GM21447 (cell line): ENCODE results near the gene SKOR1.

Experiments used
- ATAC-seq: cut with Tn5 transposase; IDR thresholded peaks from one replicate; pipeline ENCODE4 v1.9.1; 2021; ENCODE audit not compliant: unreplicated experiment

The SKOR1 gene

DNA sequence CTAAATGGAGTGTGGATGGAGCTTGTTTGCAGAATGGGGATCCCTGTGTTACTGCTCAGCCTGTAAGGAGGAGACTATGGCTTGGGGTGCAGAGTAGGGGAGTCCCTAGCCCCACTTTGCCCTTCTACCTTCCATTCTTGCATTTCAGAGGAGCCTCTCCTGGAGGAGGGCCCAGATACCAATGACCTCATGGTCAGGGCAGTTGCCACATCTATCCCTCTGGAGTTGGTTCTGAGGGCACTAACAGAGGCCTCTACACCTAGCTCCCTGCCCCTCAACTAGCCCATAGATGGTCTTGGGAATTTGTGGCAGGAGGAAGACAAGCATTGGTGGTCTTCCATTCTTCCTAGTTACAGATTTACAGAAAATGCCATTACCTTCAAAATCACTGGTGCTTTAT is 6.1 kb downstream of the SKOR1 start:
- no peak for ATAC-seq

DNA sequence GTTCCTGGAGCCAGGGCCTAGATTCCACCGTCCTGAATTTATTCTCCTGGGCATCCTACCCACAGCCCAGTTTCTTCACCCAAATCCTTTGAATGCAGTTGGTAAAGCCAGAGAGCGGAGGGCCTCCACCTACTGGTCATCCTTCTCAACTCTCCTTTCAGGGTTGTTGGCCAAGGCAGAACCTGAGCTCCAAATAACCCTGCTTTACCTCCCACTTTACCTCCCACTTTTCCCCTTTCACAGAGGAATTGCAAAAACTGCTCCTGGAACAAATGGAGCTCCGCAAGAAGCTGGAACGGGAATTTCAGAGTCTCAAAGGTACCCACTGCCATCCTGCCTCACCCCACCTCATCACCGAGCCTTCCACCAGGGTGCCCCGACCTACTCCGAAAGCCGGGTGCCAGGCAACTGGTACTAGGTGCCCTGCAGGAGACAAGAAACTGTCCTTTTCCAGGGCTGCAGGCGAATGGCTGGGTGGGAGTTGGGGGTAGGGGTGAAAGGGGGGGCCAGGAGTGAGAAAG is 6.8 kb downstream of the SKOR1 start:
- no peak for ATAC-seq

DNA sequence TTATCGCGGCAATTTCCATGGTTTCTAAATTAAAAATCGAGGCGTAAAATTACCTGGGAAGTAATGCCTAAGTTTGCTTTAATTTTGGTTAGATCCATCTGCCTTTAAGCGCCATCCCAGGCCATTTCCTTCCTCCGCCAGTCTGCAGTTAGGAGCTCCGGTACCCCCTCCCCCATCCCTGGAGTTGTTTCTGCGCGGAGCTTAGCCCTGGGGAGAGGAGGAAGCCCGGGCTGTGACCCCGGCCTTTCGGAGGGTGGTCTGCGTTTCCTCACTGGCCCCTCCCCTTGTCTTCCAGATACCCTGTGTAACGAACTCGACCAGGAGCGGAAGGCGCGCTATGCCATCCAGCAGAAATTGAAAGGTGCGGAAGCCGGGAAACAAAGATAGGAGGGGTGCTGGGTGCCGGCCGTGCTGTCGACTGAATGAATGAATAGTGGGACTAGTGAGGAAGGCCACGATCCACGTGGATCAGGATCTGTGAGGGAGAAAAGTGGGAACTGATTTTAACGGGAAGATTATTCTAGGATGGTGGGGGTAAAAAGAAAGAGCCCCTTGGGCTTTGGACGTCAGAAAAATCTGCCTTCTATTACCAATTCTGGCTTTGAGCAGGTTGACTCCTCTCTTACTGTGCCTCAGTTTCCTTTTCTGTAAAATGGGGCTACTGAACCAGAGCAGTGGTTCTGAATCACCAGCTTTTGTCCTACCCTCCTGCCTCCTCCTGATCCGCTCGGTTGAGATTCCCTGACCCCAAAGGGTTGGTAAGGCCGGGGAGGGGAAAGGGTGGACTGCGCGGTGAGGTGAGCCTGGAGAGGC is 7.8 kb downstream of the SKOR1 start:
- ATAC-seq, result no peak

DNA sequence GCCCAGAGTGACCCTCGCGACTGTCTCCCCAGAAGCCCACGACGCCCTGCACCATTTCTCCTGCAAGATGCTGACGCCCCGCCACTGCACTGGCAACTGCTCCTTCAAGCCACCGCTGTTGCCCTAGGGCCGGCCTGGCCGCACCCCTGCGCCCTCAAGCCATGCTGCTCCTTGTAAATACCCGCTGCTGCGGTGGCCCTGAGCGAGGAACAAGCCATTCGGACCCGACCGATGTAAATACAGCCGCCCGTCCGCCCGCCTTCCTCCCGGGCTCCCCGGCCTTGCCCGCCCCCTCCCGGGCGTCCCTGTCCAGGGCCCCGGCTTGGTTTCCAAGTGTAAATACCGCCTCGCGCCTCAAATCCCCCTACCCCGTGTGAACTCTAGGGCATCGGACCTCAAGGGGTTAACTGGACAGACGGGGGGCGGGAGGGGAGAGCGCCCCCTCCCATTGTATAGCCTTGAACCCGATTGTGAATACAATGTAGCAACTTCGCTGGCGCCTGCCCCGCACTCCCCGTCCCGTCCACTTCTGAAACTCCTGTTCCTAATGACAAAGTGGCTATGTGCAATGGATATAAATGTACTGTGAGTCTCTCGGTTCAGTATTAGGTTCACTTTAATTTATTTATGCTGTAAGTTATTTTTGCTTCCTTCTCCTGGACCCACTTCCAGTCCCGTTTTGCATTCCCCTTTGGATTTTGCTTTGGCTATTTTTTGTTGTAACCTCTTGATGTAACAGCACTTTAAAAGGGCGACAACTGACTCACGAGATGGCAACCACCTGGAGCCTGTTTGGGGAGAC is 8.6 kb downstream of the SKOR1 start:
- ATAC-seq, result no peak

DNA sequence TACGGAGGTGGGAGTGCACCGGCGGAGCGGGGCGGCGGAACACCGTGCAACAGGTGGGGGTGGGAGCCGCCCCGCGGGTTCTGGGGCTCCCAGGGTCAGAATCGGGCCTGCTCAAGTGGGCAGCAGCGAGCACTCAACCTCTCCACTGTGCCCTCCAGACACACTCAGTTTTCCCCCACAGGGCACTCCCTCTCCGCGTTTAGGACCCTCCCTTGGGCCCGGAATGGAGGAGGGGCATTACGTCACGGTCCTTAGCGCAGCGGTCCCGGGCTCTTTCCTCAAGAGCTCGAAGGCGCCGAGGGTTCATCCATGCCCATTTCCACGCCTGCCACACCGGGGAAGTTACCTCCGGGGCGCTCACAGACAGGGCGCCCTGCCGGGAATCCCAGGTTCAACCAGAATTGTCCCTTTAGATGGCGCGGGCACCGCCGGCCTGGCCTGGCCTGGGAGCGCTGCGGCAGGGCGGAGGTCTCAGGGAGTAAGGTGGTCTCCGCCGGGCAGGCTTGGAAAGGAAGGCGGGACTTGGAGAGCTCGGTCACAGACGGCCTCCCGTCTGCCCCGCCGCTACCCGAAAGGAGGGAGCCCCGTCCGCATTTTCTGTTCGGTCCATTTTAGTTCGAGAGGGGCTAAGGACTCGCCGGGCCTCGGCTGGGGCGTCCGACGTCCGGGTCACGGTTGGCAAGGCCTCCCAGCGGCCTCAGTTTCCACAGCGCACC is 9.4 kb downstream of the SKOR1 start:
- ATAC-seq, result no peak

DNA sequence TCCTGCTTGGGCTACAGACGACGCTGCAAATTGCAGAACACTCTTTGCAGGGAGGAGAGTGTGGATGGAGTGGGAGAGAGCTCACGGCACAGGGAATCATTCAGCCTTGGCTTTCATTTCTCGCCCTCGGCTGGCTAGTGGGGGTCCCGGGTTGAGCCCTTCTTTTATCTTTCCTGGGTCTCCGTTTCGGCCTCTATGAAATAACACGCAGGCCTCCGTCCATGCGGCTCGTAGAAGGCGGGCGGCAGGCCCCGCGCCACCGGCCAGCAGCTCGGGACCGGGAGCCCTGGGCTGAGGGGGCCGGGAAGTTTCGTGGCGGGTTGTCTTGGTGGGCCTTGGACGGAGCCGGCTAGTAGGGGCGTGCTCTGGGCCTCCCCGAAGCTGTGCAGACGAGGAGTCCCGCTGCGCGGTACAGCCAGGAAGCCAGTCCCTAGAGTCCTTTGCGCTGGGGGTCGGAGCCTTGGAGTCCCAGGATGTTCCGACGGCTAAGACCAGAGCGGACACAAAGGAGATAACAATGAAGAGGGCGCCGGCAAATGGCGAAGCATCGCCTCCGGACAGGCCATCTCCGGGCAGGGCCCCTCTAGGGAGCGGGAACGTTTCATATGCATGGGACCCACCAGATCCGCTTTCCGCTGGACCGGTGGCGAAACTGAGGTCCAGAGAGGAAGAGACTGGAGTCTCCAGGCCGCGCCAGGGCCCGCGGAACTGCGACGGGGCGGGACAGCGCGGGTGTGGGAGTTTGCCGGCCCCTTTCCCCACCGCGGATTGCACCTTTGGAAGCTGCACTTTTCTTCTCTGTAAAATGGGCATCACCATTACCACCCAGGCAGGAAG is 10.2 kb downstream of the SKOR1 start:
- ATAC-seq, result no peak

DNA sequence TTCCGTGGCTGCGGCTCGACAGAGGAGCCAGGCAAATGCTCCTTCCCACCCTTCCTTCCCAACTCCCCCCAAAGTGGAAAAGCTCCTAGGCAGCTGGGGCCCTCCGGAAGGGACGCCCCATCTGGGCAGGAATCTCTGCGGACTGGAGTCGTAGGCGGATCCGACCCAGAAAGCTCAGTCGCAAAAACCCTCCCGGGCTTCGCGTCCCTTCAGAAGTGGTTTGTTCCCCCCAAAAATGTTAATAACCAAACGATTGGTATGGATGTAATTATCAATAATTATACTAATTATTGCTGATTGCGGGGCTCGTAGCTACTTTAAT is 10.8 kb downstream of the SKOR1 start:
- no peak for ATAC-seq

DNA sequence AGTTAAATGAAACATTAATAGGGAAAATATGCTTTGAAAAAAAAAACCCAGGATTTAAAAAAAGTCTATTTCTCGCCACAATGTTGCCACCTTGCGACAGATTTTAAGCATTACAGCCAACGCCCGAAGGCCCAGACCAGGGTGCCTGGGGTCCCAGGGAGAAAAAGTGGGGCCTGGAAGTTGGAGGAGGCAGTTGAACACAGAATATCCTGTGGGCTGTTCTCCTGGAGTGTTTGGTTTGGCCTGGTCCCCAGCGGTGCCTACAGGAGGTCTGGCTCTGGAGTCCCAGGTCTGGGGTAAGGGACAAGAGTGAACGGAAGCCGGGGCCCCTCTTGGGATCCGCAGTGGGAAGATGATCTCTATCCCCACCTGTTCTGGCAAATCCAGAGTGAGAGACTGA is 11.2 kb downstream of the SKOR1 start:
- ATAC-seq, result no peak

DNA sequence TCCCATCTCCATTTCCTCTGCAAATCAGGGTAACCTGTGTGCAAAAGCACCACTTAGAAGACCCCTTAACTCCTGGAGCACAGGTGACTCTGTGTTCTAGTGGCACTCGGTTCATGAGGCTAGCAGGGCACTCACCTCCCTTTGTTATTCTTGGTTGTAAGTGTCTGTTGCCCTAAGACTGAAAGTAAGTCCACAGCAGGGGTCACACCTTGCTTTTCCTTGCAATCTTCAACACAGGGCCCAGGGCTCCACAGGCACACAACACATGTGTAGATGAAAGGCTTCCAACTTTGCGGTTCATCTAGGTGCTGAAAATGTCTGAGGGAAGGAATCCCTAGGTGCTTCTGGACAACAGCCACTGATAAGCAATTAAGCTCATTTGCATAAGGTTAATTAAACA is 11.6 kb downstream of the SKOR1 start:
- no peak for ATAC-seq

DNA sequence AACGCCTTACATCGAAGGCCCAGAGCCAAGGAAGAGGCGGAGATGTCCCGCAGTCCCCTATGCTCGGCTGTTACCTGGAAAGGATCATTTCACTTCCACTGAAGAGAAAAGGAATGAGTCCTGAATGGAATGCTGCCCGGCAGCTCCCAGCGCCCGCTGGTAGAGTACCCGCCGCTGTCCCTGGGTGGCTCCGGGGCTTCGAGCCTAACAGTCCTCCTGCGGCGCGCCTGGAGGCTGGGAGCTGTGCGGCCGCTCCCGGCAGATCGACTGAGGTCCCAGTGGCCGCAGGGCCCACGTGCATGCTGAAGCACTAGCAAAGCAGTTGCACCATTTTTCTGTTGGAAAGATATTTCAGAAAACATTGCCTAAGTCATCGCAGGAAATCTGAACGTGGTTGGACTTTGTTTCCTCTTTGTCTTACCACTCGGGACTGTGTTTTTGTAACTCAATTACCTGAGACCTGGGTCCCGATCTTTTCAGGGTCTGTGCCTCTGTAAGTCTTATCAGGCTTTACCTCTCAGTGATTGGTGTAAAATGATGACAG is 13.6 kb downstream of the SKOR1 start:
- ATAC-seq, result no peak

DNA sequence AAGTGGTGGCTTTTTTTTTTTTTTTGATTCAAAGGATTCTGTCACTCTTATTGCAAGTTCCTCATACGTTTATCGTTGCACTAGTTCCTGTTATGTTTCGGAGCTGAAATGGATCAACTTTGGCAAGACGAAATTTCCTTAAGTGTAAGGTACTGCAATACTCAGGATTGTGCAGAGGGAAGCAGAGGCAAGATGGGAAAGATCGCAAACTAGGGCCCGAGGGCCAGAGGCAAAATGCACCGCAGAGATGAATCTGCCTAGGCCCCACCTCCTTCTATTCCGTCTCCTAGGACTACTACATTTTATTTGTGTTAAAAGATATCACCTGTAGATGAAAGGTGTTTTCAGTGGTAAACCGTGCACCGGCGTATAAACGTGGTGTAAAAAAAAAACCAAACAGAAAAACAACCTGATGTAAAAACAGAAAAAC is 14.2 kb downstream of the SKOR1 start:
- ATAC-seq, result peak; percentile 5

DNA sequence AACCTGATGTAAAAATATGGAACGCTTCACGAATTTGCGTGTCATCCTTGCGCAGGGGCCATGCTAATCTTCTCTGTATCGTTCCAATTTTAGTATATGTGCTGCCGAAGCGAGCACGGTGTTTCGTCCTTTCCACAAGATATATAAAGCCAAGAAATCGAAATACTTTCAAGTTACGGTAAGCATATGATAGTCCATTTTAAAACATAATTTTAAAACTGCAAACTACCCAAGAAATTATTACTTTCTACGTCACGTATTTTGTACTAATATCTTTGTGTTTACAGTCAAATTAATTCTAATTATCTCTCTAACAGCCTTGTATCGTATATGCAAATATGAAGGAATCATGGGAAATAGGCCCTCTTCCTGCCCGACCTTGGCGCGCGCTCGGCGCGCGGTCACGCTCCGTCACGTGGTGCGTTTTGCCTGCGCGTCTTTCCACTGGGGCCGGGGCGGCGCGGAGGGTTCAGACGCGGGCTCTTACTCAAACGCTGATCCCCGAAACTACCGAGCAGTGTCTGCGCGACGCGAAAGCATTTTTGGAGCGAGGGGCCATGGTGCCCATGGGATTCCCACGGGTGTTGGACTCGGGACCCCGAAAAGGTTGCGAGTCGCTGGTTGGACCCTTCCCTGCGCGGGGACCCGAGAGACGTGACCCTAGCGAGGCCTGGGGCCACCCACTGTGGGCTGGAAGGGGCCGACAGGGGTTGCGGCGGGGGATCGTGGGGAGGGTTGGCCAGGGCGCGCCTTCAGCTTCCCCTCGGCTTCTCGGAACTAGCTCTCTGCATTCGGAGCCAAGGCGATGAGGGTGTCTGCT is 14.8 kb downstream of the SKOR1 start, which contains the start of gene RNU6-1:
RNU6-1 (minus strand) TSS at position 117 of the 820 bp plus-strand sequence.
- peak; percentile 71 for ATAC-seq

DNA sequence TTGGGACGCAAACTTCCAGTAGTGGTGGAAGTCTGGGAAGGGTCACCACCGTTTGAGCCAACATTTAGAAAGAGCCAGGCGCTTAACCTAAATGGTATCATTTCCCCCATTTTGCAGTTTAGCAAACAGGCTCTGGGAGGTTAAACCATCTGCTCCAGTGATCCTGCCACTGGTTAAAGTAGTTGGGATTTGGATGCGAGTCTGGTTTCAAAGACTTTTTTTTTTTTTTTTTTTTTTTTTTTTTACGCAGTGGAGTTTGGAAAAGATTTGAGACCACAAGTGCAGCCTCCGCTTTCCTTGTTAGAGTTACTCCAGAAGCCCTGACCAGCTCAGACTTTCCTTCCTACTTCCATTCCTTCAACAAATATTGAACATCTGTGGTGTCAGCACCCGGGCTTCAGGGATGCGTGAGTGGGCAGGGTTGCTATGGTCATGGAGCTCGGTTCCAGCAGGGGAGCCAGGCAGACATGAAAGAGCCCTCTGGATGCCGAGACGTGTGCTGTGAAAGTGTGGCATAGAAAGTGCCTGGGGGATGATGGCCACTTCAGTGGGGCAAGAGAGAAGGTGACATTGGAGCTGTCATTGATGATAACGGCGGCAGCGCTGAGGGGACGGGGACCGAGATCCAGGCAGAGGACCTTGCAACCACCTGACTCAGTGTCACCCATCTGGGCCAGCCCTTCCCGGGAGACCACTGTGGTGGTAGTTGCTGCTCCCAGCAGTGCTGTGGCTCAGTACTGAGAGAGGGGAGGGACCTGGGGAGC is 15.6 kb downstream of the SKOR1 start:
- no peak for ATAC-seq

DNA sequence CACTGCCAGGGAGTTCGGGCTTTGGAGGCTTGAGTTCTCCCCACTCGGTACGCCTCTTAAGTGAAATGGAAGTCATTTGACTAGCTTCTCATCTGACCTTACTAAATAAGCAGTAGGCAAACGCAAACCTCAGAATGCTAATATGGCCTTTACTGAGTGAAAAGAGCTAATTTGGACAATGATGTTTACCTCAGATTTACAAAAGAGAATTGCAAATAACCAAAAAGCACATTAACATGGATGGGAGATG is 16.1 kb downstream of the SKOR1 start:
- no peak for ATAC-seq

DNA sequence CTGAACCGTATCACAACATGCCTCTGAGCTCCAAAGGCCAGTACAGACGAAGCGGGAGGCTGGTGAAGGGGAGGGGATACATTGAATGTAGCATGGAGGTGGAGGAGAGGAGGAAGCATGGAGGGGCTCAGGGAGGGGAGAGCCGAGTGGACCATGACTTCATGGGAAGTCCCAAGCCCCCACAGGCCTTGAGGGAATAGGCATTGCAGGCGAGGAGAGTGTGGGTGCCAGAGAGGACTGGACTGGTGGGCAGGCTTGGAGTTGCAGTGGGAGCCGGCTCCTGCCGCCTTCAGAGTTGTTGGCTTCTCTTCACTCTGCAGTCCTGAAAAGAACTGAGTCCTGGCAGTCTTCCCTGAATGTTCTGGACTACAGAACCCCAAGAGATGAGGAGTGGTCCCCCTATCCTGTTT is 17.8 kb downstream of the SKOR1 start:
- ATAC-seq, result no peak

DNA sequence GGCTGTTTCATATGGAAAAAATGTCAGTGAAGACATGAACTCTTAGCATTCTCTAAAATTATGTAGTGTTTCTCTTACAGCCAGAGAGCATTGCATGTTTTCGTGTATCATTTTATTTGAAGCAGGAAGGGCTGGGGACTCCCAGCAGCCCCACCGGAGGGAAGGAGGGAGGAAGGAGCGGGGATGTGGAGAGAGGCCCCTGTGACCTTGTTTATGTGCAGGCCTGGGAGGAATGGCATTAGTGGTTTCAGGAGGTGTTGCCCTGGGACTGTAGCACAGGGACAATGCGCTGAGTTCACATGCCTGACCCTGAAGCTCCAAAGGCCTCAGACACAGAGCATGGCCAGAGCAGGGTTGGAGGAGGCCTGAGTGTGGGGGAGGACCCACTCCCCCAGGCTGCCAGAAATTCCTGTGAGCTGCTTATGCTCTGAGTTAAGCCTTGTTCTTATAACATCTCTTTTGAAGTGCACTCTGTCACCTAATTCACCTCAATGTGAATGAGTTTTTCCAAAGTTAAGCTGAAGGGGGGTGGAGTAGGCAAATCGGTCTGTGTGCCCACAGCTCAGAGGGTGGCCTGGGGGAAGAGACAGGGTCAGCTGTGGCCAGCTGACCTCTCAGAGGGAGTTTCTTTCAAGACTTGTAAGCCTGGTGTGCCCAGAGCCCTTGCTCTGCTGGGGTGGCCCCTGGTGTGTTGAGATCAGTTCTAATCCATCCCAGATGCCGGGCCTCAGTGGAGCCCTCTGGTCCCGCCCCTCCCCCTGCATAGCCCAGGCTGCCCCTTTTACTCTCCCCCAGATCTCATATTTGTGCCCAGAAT is 18.5 kb downstream of the SKOR1 start:
- no peak for ATAC-seq

DNA sequence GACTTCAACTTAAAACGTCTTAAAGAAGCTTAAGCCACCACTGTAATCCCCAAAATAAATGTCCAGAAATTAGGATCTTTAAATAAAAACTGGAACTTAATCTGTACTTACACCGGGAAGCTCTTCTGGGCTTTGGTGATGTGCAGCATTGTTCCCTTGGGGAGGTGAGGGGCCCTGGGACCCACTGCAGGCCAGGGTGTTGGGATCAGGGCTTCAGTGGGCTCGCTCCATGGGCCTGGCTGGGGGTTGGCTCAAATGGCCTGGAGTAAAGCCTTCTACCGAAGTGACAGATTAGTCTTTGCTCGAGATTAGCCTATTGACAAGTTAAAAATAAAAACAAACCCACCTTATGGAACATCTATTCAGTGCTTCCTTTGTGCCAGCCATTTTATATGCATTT is 20.7 kb downstream of the SKOR1 start:
- no peak for ATAC-seq

DNA sequence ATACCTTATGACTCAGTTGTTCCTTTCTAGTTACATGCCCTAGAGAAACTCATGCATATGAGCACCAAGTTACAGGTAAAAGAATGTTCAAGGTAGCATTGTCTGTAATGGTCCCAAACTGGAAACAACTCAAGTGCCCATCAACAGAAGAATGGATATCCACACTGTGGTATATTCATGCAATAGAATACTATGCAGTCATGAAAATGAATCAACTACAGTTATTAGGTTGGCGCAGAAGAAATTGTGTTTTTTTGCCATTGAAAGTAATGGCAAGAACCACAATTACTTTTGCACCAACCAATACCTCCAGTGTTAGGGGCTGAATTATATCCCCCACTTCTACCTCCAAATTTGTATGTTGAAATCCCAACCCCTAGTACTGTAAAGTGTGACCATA is 24.2 kb downstream of the SKOR1 start:
- ATAC-seq, result no peak
